Measurements from ENCODE around the gene GJB3.
A peak's percentile ranks its signal among the peaks of the same experiment; 100 is the strongest.

Gene GJB3

GRCh38 chr1:34779005-34779404 is 2.0 kb upstream of the GJB3 start:
- Histone ChIP-seq H3K36me3 (ENCODE audit: control insufficient read depth, insufficient read depth, low read length) (no peaks in the 10 kb centered on the region), H3K9ac (ENCODE audit: low read depth, low read length) (no peak overlapping the region), H3K9me3 (ENCODE audit: control insufficient read depth, insufficient read depth, low read length) (no peaks in the 10 kb centered on the region), H3K4me1 (ENCODE audit: control insufficient read depth, insufficient read depth, low read length) (no peaks in the 10 kb centered on the region), H3K4me3 (ENCODE audit: low read depth, low read length) (no peak overlapping the region), H3K27me3 (ENCODE audit: control insufficient read depth, insufficient read depth, low read length) (peaks cover 23% of the 10 kb centered on the region)

GRCh38 chr1:34779526-34779925 is 1.5 kb upstream of the GJB3 start:
- Histone ChIP-seq H3K27me3 (ENCODE audit: control insufficient read depth, insufficient read depth, low read length) (peaks cover 23% of the 10 kb centered on the region), H3K4me3 (ENCODE audit: low read depth, low read length) (no peak overlapping the region), H3K9me3 (ENCODE audit: control insufficient read depth, insufficient read depth, low read length) (no peaks in the 10 kb centered on the region), H3K9ac (ENCODE audit: low read depth, low read length) (no peak overlapping the region), H3K36me3 (ENCODE audit: control insufficient read depth, insufficient read depth, low read length) (no peaks in the 10 kb centered on the region), H3K4me1 (ENCODE audit: control insufficient read depth, insufficient read depth, low read length) (no peaks in the 10 kb centered on the region)

GRCh38 chr1:34779962-34780361 is 1.1 kb upstream of the GJB3 start:
- no peaks in the 10 kb centered on the region for H3K4me1 ChIP-seq (ENCODE audit: control insufficient read depth, insufficient read depth, low read length)
- H3K36me3 ChIP-seq (ENCODE audit: control insufficient read depth, insufficient read depth, low read length): no peaks in the 10 kb centered on the region
- H3K9ac ChIP-seq (ENCODE audit: low read depth, low read length): no peak overlapping the region
- no peaks in the 10 kb centered on the region for H3K9me3 ChIP-seq (ENCODE audit: control insufficient read depth, insufficient read depth, low read length)
- H3K27me3 ChIP-seq (ENCODE audit: control insufficient read depth, insufficient read depth, low read length): peaks cover 23% of the 10 kb centered on the region
- H3K4me3 ChIP-seq (ENCODE audit: low read depth, low read length): no peak overlapping the region

GRCh38 chr1:34780528-34780927 is 486 bp upstream of the GJB3 start:
- peaks cover 23% of the 10 kb centered on the region for H3K27me3 ChIP-seq (ENCODE audit: control insufficient read depth, insufficient read depth, low read length)
- peak overlapping the region; percentile 75 for H3K4me3 ChIP-seq (ENCODE audit: low read depth, low read length)
- H3K9me3 ChIP-seq (ENCODE audit: control insufficient read depth, insufficient read depth, low read length): no peaks in the 10 kb centered on the region
- H3K9ac ChIP-seq (ENCODE audit: low read depth, low read length): no peak overlapping the region
- H3K36me3 ChIP-seq (ENCODE audit: control insufficient read depth, insufficient read depth, low read length): no peaks in the 10 kb centered on the region
- no peaks in the 10 kb centered on the region for H3K4me1 ChIP-seq (ENCODE audit: control insufficient read depth, insufficient read depth, low read length)

- Histone ChIP-seq H3K9ac (ENCODE audit: low read depth, low read length) (no peak overlapping the region), H3K9me3 (ENCODE audit: control insufficient read depth, insufficient read depth, low read length) (no peaks in the 10 kb centered on the region), H3K27me3 (ENCODE audit: control insufficient read depth, insufficient read depth, low read length) (peaks cover 23% of the 10 kb centered on the region), H3K4me1 (ENCODE audit: control insufficient read depth, insufficient read depth, low read length) (no peaks in the 10 kb centered on the region), H3K4me3 (ENCODE audit: low read depth, low read length) (peak overlapping the region; percentile 75), H3K36me3 (ENCODE audit: control insufficient read depth, insufficient read depth, low read length) (no peaks in the 10 kb centered on the region)
These were observed 904 bp downstream of the GJB3 start for GRCh38 chr1:34781844-34782391.

- no peaks in the 10 kb centered on the region for H3K9me3 ChIP-seq (ENCODE audit: control insufficient read depth, insufficient read depth, low read length)
- H3K27me3 ChIP-seq (ENCODE audit: control insufficient read depth, insufficient read depth, low read length): peaks cover 23% of the 10 kb centered on the region
- H3K4me1 ChIP-seq (ENCODE audit: control insufficient read depth, insufficient read depth, low read length): no peaks in the 10 kb centered on the region
- no peak overlapping the region for H3K4me3 ChIP-seq (ENCODE audit: low read depth, low read length)
- H3K9ac ChIP-seq (ENCODE audit: low read depth, low read length): no peak overlapping the region
- H3K36me3 ChIP-seq (ENCODE audit: control insufficient read depth, insufficient read depth, low read length): no peaks in the 10 kb centered on the region
These were observed 3.8 kb downstream of the GJB3 start for GRCh38 chr1:34784751-34785221.

GRCh38 chr1:34785231-34785874 is 4.3 kb downstream of the GJB3 start:
- H3K9ac ChIP-seq (ENCODE audit: low read depth, low read length): no peak overlapping the region
- H3K9me3 ChIP-seq (ENCODE audit: control insufficient read depth, insufficient read depth, low read length): no peaks in the 10 kb centered on the region
- H3K27me3 ChIP-seq (ENCODE audit: control insufficient read depth, insufficient read depth, low read length): peaks cover 19% of the 10 kb centered on the region
- no peaks in the 10 kb centered on the region for H3K4me1 ChIP-seq (ENCODE audit: control insufficient read depth, insufficient read depth, low read length)
- no peaks in the 10 kb centered on the region for H3K36me3 ChIP-seq (ENCODE audit: control insufficient read depth, insufficient read depth, low read length)
- H3K4me3 ChIP-seq (ENCODE audit: low read depth, low read length): no peak overlapping the region

- Histone ChIP-seq H3K9me3 (ENCODE audit: control insufficient read depth, insufficient read depth, low read length) (no peaks in the 10 kb centered on the region), H3K4me3 (ENCODE audit: low read depth, low read length) (no peak overlapping the region), H3K4me1 (ENCODE audit: control insufficient read depth, insufficient read depth, low read length) (no peaks in the 10 kb centered on the region), H3K36me3 (ENCODE audit: control insufficient read depth, insufficient read depth, low read length) (no peaks in the 10 kb centered on the region), H3K27me3 (ENCODE audit: control insufficient read depth, insufficient read depth, low read length) (peaks cover 15% of the 10 kb centered on the region), H3K9ac (ENCODE audit: low read depth, low read length) (no peak overlapping the region)
These were observed 5.0 kb downstream of the GJB3 start for GRCh38 chr1:34785875-34786470.

- Histone ChIP-seq H3K27me3 (ENCODE audit: control insufficient read depth, insufficient read depth, low read length) (peaks cover 14% of the 10 kb centered on the region), H3K9me3 (ENCODE audit: control insufficient read depth, insufficient read depth, low read length) (no peaks in the 10 kb centered on the region), H3K4me3 (ENCODE audit: low read depth, low read length) (no peak overlapping the region), H3K36me3 (ENCODE audit: control insufficient read depth, insufficient read depth, low read length) (no peaks in the 10 kb centered on the region), H3K4me1 (ENCODE audit: control insufficient read depth, insufficient read depth, low read length) (no peaks in the 10 kb centered on the region), H3K9ac (ENCODE audit: low read depth, low read length) (no peak overlapping the region)
These were observed 5.7 kb downstream of the GJB3 start for GRCh38 chr1:34786521-34787325.

GRCh38 chr1:34787461-34788420 is 6.7 kb downstream of the GJB3 start:
- H3K4me1 ChIP-seq (ENCODE audit: control insufficient read depth, insufficient read depth, low read length): no peaks in the 10 kb centered on the region
- no peak overlapping the region for H3K4me3 ChIP-seq (ENCODE audit: low read depth, low read length)
- H3K9me3 ChIP-seq (ENCODE audit: control insufficient read depth, insufficient read depth, low read length): no peaks in the 10 kb centered on the region
- peaks cover 13% of the 10 kb centered on the region for H3K27me3 ChIP-seq (ENCODE audit: control insufficient read depth, insufficient read depth, low read length)
- H3K36me3 ChIP-seq (ENCODE audit: control insufficient read depth, insufficient read depth, low read length): no peaks in the 10 kb centered on the region
- no peak overlapping the region for H3K9ac ChIP-seq (ENCODE audit: low read depth, low read length)

GRCh38 chr1:34790985-34791384 is 10.0 kb downstream of the GJB3 start:
- no peaks in the 10 kb centered on the region for H3K4me1 ChIP-seq (ENCODE audit: control insufficient read depth, insufficient read depth, low read length)
- no peak overlapping the region for H3K4me3 ChIP-seq (ENCODE audit: low read depth, low read length)
- peaks cover 25% of the 10 kb centered on the region for H3K27me3 ChIP-seq (ENCODE audit: control insufficient read depth, insufficient read depth, low read length)
- no peaks in the 10 kb centered on the region for H3K36me3 ChIP-seq (ENCODE audit: control insufficient read depth, insufficient read depth, low read length)
- no peaks in the 10 kb centered on the region for H3K9me3 ChIP-seq (ENCODE audit: control insufficient read depth, insufficient read depth, low read length)
- no peak overlapping the region for H3K9ac ChIP-seq (ENCODE audit: low read depth, low read length)

Data from iPS-15b (cell line).